COLO829 (cell line): ENCODE measurements around the gene TMEM271.
"Not testable (repeated sequence)": the region's sequence is repeated elsewhere in the genome, so short reads cannot be mapped to it uniquely, and the experiment has no call there.

Experiments
- DNase-seq: peaks from one replicate; pipeline ENCODE4 v3.0.0; 2012; ENCODE audit warnings: low spot score

TMEM271 gene

GRCh38 chr4:565614-566013, 10.5 kb downstream of the TMEM271 start:
- DNase-seq: not testable (repeated sequence)

DNA sequence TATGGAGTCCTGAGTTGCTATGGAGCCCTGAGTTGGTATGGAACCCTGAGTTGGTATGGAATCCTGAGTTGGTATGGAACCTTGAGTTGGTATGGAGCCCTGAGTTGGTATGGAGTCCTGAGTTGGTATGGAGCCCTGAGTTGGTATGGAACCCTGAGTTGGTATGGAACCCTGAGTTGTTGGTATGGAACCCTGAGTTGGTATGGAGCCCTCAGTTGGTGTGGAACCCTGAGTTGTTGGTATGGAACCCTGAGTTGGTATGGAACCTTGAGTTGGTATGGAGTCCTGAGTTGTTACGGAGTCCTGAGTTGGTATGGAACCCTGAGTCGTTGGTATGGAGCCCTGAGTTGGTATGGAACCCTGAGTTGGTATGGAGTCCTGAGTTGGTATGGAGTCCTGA, 13.6 kb downstream of the TMEM271 start:
- not testable (repeated sequence) for DNase-seq

- DNase-seq: no peak
Measured at GRCh38 chr4:561426-561825, 14.7 kb downstream of the TMEM271 start.

- DNase-seq: no peak
Measured at GRCh38 chr4:560731-561291, 15.3 kb downstream of the TMEM271 start.

- no peak for DNase-seq
Measured at GRCh38 chr4:560061-560460, 16.0 kb downstream of the TMEM271 start.

DNA sequence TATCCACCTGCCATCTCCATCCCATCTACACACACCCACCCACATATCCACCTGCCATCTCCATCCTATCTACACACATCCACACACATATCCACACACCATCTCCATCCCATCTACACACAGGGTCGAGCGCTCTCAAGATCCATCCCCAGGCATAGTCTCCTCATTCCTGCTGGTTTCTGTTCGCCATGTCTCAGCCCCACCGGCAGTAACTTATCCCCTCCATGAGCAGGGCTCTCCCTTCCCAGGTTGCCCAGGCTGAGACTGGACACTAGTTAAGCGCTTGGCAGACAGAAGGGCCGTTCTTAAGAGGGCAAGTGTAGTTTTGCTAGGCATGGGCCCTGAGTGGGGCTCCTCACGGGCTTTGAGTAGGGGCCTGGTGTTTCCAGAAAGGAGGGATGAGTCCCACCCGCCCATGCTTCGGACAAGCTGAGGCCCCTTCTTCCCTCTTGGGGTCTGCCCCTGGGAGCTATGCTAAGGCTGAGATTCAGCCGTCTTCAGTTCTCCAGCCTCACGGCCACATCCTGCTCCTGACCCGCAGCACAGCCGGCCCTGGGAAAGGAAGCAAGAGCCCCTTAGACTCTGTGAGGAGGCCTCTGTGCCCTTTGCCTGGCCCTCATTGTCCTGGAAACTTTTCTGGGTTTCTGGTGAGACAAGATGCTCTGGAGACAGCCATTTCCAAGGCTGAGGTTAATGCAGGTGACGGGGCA, 20.4 kb downstream of the TMEM271 start:
- no peak for DNase-seq

- not testable (repeated sequence) for DNase-seq
Measured at GRCh38 chr4:554793-555320, 21.2 kb downstream of the TMEM271 start.

- no peak for DNase-seq
Measured at GRCh38 chr4:552019-552418, 24.1 kb downstream of the TMEM271 start.

- not testable (repeated sequence) for DNase-seq
Measured at GRCh38 chr4:550268-550667, 25.8 kb downstream of the TMEM271 start.

- no peak for DNase-seq
Measured at GRCh38 chr4:548976-549375, 27.1 kb downstream of the TMEM271 start.

GRCh38 chr4:545612-546011, 30.5 kb downstream of the TMEM271 start:
- DNase-seq: no peak

- DNase-seq: no peak
Measured at GRCh38 chr4:544386-545105, 31.5 kb downstream of the TMEM271 start.

GRCh38 chr4:541271-541670, 34.8 kb downstream of the TMEM271 start:
- no peak for DNase-seq

DNA sequence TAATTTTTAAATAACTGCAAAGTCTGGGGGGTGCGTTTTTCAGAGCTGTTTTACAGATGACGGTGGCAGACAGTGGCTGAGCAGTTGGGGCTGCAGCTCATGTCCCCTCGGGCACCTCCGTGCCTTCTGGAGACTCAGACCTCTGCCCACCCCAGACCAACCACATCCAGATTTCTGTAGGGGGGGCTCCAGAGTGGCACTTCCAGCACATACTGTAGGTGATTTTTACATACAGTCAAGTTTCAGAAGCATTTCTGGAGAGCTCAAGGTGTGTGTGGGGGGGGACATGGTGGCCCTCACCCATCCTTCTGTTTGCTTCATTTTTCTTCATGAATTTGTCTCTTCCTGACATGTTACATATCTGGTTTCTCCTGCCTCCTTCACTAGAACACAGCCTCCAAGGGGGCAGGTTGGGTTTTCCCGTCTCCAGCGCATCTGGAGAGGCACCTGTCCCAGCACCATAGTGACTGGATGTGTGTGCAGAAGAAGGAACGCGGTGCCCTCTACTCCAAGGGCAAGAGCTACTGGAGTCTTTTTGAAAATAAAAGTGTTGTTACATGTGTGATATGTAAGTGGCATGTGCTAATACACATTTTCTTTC, 37.5 kb downstream of the TMEM271 start:
- no peak for DNase-seq

GRCh38 chr4:537436-538264, 38.4 kb downstream of the TMEM271 start:
- DNase-seq: no peak

- no peak for DNase-seq
Measured at GRCh38 chr4:536351-536972, 39.6 kb downstream of the TMEM271 start.

DNA sequence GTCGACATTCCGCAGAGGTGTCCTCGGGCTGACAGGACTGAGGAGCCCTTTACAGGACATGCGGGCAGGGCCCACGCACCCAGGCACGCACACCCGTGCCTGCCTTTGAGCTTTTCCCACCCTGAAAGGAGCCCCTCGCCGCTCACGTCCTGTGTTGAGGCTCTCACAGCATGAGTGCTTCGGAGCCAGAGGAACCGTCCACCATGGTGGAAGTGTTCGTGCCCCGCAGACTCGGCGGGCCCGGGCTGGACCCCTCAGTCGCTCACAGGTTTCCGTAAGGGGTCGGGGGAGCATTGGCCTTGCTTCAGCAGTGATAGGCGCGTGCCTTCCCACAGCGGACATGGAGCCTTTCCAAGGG, 40.2 kb downstream of the TMEM271 start:
- DNase-seq: no peak

DNA sequence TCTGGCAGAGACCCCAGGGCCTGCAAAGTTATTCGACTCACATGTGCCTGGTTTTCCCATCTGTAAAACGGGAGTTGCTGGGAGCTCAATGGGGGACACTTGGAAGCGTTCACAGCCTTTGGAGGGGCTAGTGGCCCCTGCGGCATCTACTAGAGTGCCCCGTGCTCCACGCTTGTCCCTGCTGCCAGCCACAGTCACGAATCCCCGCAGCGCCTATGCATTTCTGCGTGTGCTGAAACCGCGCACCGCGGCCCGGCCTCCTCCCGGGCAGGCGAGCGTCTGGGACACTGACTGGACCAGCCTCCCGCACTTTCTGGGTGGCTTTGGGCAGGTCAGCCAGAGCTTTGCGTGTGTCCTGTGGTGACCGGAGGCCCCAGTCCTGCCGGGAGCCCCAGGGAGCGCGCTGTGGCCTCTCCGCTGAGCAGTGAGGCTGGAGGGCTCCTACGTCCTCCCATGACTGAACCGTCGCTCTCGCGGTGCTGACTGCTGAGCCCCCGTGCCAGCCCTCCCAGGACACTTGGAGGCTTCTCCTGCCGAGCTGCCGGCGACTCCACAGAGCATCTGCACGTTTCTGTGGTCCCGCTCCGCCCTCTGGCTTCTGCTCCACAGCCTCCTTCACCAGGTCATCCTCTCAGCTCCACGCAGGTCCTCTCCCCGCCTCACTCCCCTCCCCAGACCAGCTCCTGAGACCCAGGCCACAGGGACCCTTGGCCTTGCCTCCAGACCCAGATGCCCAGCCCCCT, 40.7 kb downstream of the TMEM271 start:
- no peak for DNase-seq

GRCh38 chr4:534576-535151, 41.4 kb downstream of the TMEM271 start:
- no peak for DNase-seq

DNA sequence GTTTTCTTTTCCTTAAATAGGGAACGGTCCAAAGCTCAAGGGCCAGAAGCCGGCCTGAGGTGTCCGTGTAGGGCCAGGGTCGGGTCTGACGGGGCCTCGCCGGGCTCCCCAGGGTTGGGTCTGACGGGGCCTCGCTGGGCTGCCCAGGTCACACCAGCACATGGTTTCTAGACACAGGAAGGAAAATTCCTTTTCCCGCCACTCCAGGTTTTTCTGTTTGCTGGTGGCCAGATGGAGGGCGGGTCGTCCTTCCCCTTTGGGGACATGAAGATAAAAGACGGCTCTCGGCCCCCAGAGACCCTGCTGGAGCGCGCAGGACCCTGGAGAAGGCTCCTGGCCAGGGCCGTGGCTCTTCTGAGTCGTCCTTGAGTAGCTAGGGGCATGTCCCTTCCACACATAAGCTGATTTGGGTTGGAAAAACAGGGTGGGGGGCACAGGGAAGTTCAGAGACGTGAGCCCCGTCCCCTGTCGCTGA, 42.0 kb downstream of the TMEM271 start:
- DNase-seq: no peak
